Vagina (tissue), 2 donors: ENCODE results near the gene PSORS1C1. TPM values are rescaled to one million over a fixed set of nuclear protein-coding genes. Genes with fewer than 3 reads are reported as not detected.
A peak's percentile ranks its signal among the peaks of the same experiment; 100 is the strongest.

ENCODE experiments used
- DNase-seq, 2 donors: peaks; one replicate each; pipeline ENCODE4 v3.0.0-alpha.2; 2017; ENCODE audit errors: extremely low spot score in 2 of 2
- H3K27ac ChIP-seq: fragments of 200-600 bp; sonication (generic); one replicate; pipeline ENCODE4 v1.5.1; 2019
- H3K27me3 ChIP-seq: fragments of 200-600 bp; sonication (generic); one replicate; pipeline ENCODE4 v1.5.1; 2019
- H3K36me3 ChIP-seq, 2 donors: fragments of 200-600 bp; sonication (generic); one replicate each; pipeline ENCODE4 v1.5.1; 2017 to 2019
- H3K4me1 ChIP-seq: fragments of 200-600 bp; sonication (generic); one replicate; pipeline ENCODE4 v1.5.1; 2019
- H3K4me3 ChIP-seq, 2 donors: fragments of 200-600 bp; sonication (generic); 1 replicate in 1 of 2; 2 replicates in 1 of 2; pipeline ENCODE4 v1.5.1; 2016 to 2019
- H3K9me3 ChIP-seq: fragments of 200-600 bp; sonication (generic); one replicate; pipeline ENCODE4 v1.5.1; 2019
- CTCF ChIP-seq, 3 experiments: fragments of 450-650 bp in 2 of 3; fragments of 200-600 bp in 1 of 3; sonication (generic) in 1 of 3; IDR thresholded peaks; one replicate each; pipeline ENCODE4 v1.5.1; 2017 to 2019; ENCODE audit warnings: antibody characterized with exemption in 3 of 3, mild to moderate bottlenecking in 2 of 3, moderate library complexity in 2 of 3
- POLR2A ChIP-seq, 2 donors: fragments of 450-650 bp; IDR thresholded peaks; one replicate each; pipeline ENCODE4 v1.6.1; 2017; ENCODE audit warnings: antibody characterized with exemption in 2 of 2, mild to moderate bottlenecking in 2 of 2, moderate library complexity in 2 of 2
- POLR2AphosphoS5 ChIP-seq, 2 donors: sonication (generic); formaldehyde crosslinking; IDR thresholded peaks; one replicate each; pipeline ENCODE4 v1.9.0; 2017; ENCODE audit warnings: antibody characterized with exemption in 2 of 2, mild to moderate bottlenecking in 2 of 2, low read depth in 1 of 2; ENCODE audit not compliant: insufficient read depth in 1 of 2
- intact Hi-C: fragments of 100-400 bp; cut with DNase I; formaldehyde crosslinking; loops from one replicate; pipeline ENCODE4 v1.15.1; 2023
- total RNA-seq: library from RNA; depleted of rRNA; stranded (reverse); fragments of >200 nt; gene quantifications from one replicate; pipeline ENCODE4 v1.2.3, GENCODE V29; 2016

PSORS1C1 gene
- total RNA-seq, 1 donor from 2014 or later, result 9.6 TPM

GRCh38 chr6:31081872-31082271 is 32.7 kb upstream of the PSORS1C1 start:
- TF ChIP-seq POLR2A (IDR thresholded peaks at IDR 0.05) (no peak), POLR2AphosphoS5 (IDR thresholded peaks at IDR 0.05; ENCODE audit: insufficient read depth in 1 of 2, low read depth in 1 of 2) (no peak), CTCF (IDR thresholded peaks at IDR 0.05) (no peak)
- Histone ChIP-seq H3K36me3 (no peaks in the 10 kb centered on the region), H3K27me3 (no peaks in the 10 kb centered on the region), H3K27ac (no peak overlapping the region), H3K4me1 (peaks cover 7% of the 10 kb centered on the region), H3K4me3 (no peak overlapping the region), H3K9me3 (no peaks in the 10 kb centered on the region)
- intact Hi-C loops, result no loop called here
- no peak for DNase-seq

DNA sequence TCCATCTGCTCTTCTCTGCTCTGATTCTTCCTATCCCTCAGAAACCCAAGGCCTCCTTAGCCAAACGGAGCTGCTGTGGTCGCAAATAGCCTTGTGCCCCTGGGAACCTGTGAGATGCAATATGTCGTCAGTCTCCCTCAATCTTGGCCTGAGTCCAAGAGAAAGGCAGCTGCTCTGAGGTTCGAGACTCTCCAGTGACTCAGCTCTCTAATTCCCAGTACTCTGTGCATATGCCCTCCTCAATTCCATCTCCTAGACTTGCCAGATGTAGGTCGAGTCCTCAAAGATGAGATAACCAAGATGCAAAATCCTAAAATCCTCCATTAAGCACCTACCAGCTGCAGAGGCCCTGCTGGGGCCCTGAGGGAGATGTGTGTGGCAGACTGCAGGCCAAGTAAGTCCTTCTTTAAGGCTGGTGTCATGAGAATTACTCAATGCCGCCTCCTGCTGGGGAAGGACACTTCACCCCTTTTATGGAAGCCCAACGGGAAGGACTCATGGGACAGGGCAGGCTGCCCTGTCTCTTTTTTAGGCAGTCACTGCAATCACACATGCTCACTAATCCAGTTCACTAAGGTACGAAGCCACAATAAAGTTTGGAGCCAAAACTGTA is 30.8 kb upstream of the PSORS1C1 start:
- no peak for DNase-seq
- no peak overlapping the region for H3K4me3 ChIP-seq
- H3K9me3 ChIP-seq, result no peaks in the 10 kb centered on the region
- H3K4me1 ChIP-seq, result peaks cover 12% of the 10 kb centered on the region
- no peaks in the 10 kb centered on the region for H3K36me3 ChIP-seq
- intact Hi-C loops, result no loop called here
- TF ChIP-seq POLR2A (IDR thresholded peaks at IDR 0.05) (no peak), POLR2AphosphoS5 (IDR thresholded peaks at IDR 0.05; ENCODE audit: insufficient read depth in 1 of 2, low read depth in 1 of 2) (no peak), CTCF (IDR thresholded peaks at IDR 0.05) (no peak)
- no peak overlapping the region for H3K27ac ChIP-seq
- H3K27me3 ChIP-seq, result no peaks in the 10 kb centered on the region

GRCh38 chr6:31086788-31087440 is 27.7 kb upstream of the PSORS1C1 start:
- peak overlapping the region; percentile 39 for H3K27ac ChIP-seq
- H3K4me3 ChIP-seq, result no peak overlapping the region
- TF ChIP-seq POLR2AphosphoS5 (IDR thresholded peaks at IDR 0.05; ENCODE audit: insufficient read depth in 1 of 2, low read depth in 1 of 2) (no peak), POLR2A (IDR thresholded peaks at IDR 0.05) (no peak), CTCF (IDR thresholded peaks at IDR 0.05) (no peak)
- H3K36me3 ChIP-seq, result no peaks in the 10 kb centered on the region
- no peaks in the 10 kb centered on the region for H3K27me3 ChIP-seq
- peaks cover 12% of the 10 kb centered on the region for H3K4me1 ChIP-seq
- no peak for DNase-seq
- intact Hi-C loops, result no loop called here
- H3K9me3 ChIP-seq, result no peaks in the 10 kb centered on the region

- H3K27ac ChIP-seq, result peak overlapping the region; percentile 39
- intact Hi-C loops, result no loop called here
- H3K9me3 ChIP-seq, result no peaks in the 10 kb centered on the region
- no peaks in the 10 kb centered on the region for H3K27me3 ChIP-seq
- no peak overlapping the region for H3K4me3 ChIP-seq
- no peak for DNase-seq
- no peaks in the 10 kb centered on the region for H3K36me3 ChIP-seq
- TF ChIP-seq CTCF (IDR thresholded peaks at IDR 0.05), result peak in 2 of 3 experiments; percentile 59 to 79
- peak in 1 of 2 donors; percentile 63 for TF ChIP-seq POLR2AphosphoS5 (IDR thresholded peaks at IDR 0.05; ENCODE audit: insufficient read depth in 1 of 2, low read depth in 1 of 2)
- no peak for TF ChIP-seq POLR2A (IDR thresholded peaks at IDR 0.05)
- peaks cover 12% of the 10 kb centered on the region for H3K4me1 ChIP-seq
Observed at GRCh38 chr6:31087494-31088089, 27.0 kb upstream of the PSORS1C1 start.
